H4 (cell line): ENCODE data around the gene TAS1R2. TPM values are rescaled to one million over a fixed set of nuclear protein-coding genes. Genes with fewer than 3 reads are reported as not detected.

Experiments used
- DNase-seq: peaks from one replicate; pipeline ENCODE4 v3.0.0-alpha.2; 2015; ENCODE audit warnings: low spot score
- total RNA-seq: library from RNA; depleted of rRNA; stranded (reverse); fragments of >200 nt; shearing (Covaris generic); gene quantifications from 2 replicates; pipeline ENCODE4 v1.2.3, GENCODE V29; 2014; rRNA removed

Gene TAS1R2
- total RNA-seq, 1 experiment from 2014 or later = not detected

- no peak for DNase-seq
Measured at GRCh38 chr1:18803151-18803791, 56.2 kb downstream of the TAS1R2 start.

- no peak for DNase-seq
Measured at GRCh38 chr1:18802231-18802630, 57.2 kb downstream of the TAS1R2 start.

- DNase-seq = no peak
Measured at GRCh38 chr1:18800258-18800657, 59.2 kb downstream of the TAS1R2 start.

GRCh38 chr1:18799454-18799853 is 60.0 kb downstream of the TAS1R2 start:
- DNase-seq = no peak

- DNase-seq = no peak
Measured at GRCh38 chr1:18798946-18799345, 60.5 kb downstream of the TAS1R2 start.

GRCh38 chr1:18798533-18798932 is 60.9 kb downstream of the TAS1R2 start:
- DNase-seq = no peak

- DNase-seq = no peak
Measured at GRCh38 chr1:18796950-18797349, 62.5 kb downstream of the TAS1R2 start.

- no peak for DNase-seq
Measured at GRCh38 chr1:18795002-18795689, 64.3 kb downstream of the TAS1R2 start.

- DNase-seq = no peak
Measured at GRCh38 chr1:18794561-18794960, 64.9 kb downstream of the TAS1R2 start.

- DNase-seq = no peak
Measured at GRCh38 chr1:18794051-18794450, 65.4 kb downstream of the TAS1R2 start.

GRCh38 chr1:18793164-18793563 is 66.3 kb downstream of the TAS1R2 start:
- no peak for DNase-seq

- no peak for DNase-seq
Measured at GRCh38 chr1:18792747-18793146, 66.7 kb downstream of the TAS1R2 start.

Other genes with a start within 250 kb of the TAS1R2 start
- gene PAX7, start 228.8 kb downstream of the TAS1R2 start, total RNA-seq = 2.1 and 2.3 TPM in 2 replicates
- 2.5 and 3.3 TPM in 2 replicates for gene ALDH4A1, start 42.9 kb upstream of the TAS1R2 start, total RNA-seq
- 3.5 and 4.4 TPM in 2 replicates for gene IFFO2, start 97.0 kb upstream of the TAS1R2 start, total RNA-seq